ENCODE results near the gene UNCX. TPM values are rescaled to one million over a fixed set of nuclear protein-coding genes. Genes with fewer than 3 reads are reported as not detected.

Gene UNCX
- total RNA-seq, 4 donors from 2014 or later: not detected

DNA sequence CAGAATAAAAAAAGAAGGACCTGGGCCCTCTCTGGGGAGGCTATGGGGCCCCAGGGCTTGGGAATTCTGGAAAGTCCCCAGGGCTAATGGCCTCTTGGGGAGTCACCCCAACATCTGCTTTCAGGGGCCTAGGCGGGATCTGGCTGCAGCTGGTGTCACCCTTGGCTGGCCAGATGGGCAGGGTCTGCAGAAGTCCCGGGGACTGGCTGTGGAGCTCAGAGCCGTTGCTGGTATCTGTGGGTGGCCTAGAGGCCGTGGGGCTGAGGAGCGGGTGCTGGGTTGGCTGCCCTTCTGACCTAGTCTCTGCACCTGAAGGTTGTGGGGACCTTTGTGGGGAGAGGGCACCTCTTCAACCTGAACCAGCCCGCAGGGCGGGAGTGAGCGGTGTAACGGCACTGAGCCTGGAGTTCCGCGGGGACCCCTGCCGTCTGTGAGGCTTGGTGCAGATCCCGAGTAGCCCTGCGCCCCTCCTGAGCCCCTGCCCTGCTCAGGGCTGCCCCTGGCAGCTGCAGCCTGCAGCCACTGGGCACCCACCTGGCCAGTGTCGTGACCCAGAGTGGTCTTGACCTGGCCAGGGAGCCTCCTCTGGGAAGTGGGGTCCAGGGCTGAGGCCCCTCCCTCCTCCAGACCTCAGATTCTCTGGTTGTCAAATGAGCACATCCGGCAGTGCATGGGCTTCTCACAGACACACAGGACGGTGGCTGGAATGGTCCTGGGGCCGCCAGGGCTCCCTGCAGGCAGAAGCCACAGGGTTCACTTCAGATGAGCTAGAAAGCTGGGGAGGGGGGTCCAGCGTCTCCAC is 51.5 kb downstream of the UNCX start:
- H3K36me3 ChIP-seq: no peaks in the 10 kb centered on the region
- no peaks in the 10 kb centered on the region for H3K4me1 ChIP-seq
- TF ChIP-seq POLR2AphosphoS5 (IDR thresholded peaks at IDR 0.05) (no peak), EP300 (IDR thresholded peaks at IDR 0.05) (no peak), POLR2A (IDR thresholded peaks at IDR 0.05; ENCODE audit: low read depth) (no peak)
- 70% methylated on average over 15 of the region's 19 CpGs for WGBS
- intact Hi-C loops (cut with DNase I): no loop called here
- no peaks in the 10 kb centered on the region for H3K9me3 ChIP-seq
- no peak for DNase-seq (ENCODE audit: extremely low spot score)
- no peak overlapping the region for H3K4me3 ChIP-seq
- peaks cover 0 to 75% (median 8%) of the 10 kb centered on the region in 4 donors for H3K27me3 ChIP-seq
- no peak overlapping the region for H3K27ac ChIP-seq (replicated peaks in 1 of 4)

DNA sequence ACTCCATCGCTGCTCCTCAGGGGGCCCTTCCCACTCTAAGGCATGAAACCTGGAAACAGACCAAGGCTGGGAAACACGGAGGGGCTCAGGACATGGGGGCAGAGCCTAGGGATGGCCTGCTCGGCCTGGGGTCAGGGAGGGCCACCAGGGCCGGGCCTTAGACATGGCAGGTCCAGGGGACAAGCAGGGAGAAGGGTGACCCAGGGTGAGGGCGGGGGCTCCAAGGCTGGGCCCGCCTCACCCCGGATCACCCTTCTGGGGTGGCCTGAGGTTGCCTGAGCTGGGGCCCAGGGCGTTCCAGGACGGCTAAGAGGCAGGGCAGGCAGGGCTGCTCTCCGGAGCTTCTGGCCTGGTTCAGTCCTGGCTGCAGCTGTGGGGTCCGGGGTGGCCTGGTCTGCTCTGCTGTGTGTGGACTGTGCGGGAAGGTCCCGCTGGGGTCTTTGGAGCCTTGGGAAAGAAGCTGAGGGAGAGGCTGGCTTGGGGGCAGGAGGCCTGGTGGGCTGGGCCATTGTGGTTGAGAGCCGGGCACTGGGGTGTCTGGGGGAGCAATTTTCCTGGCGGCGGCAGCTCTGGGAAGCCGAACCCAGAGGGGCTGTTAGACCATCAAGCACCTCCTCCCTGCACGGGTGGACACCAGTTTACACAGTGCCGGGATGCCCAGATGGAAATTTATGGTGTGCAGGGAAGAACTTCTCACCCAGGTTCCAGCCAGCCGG is 52.2 kb downstream of the UNCX start:
- H3K27me3 ChIP-seq: peaks cover 0 to 76% (median 8%) of the 10 kb centered on the region in 4 donors
- no peak for DNase-seq (ENCODE audit: extremely low spot score)
- H3K36me3 ChIP-seq: no peaks in the 10 kb centered on the region
- no peak overlapping the region for H3K4me3 ChIP-seq
- H3K9me3 ChIP-seq: no peaks in the 10 kb centered on the region
- H3K27ac ChIP-seq (replicated peaks in 1 of 4): no peak overlapping the region
- 75% methylated on average over 19 of the region's 20 CpGs for WGBS
- TF ChIP-seq POLR2AphosphoS5 (IDR thresholded peaks at IDR 0.05) (no peak), POLR2A (IDR thresholded peaks at IDR 0.05; ENCODE audit: low read depth) (no peak), EP300 (IDR thresholded peaks at IDR 0.05) (no peak)
- TF ChIP-seq, protein P1, sequence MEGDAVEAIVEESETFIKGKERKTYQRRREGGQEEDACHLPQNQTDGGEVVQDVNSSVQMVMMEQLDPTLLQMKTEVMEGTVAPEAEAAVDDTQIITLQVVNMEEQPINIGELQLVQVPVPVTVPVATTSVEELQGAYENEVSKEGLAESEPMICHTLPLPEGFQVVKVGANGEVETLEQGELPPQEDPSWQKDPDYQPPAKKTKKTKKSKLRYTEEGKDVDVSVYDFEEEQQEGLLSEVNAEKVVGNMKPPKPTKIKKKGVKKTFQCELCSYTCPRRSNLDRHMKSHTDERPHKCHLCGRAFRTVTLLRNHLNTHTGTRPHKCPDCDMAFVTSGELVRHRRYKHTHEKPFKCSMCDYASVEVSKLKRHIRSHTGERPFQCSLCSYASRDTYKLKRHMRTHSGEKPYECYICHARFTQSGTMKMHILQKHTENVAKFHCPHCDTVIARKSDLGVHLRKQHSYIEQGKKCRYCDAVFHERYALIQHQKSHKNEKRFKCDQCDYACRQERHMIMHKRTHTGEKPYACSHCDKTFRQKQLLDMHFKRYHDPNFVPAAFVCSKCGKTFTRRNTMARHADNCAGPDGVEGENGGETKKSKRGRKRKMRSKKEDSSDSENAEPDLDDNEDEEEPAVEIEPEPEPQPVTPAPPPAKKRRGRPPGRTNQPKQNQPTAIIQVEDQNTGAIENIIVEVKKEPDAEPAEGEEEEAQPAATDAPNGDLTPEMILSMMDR (IDR thresholded peaks at IDR 0.05): no peak
- intact Hi-C loops (cut with DNase I): no loop called here
- H3K4me1 ChIP-seq: peaks cover 0 to 6% (median 3%) of the 10 kb centered on the region in 4 donors

- Histone ChIP-seq H3K27me3 (peaks cover 0 to 84% (median 9%) of the 10 kb centered on the region in 4 donors), H3K36me3 (no peaks in the 10 kb centered on the region), H3K9me3 (no peaks in the 10 kb centered on the region), H3K4me1 (peaks cover 4 to 15% (median 12%) of the 10 kb centered on the region in 4 donors), H3K27ac (replicated peaks in 1 of 4) (no peak overlapping the region), H3K4me3 (no peak overlapping the region)
- 86% methylated on average over 26 of the region's 39 CpGs for WGBS
- no peak for DNase-seq (ENCODE audit: extremely low spot score)
- TF ChIP-seq POLR2AphosphoS5 (IDR thresholded peaks at IDR 0.05): no peak
- TF ChIP-seq, protein P1 (IDR thresholded peaks at IDR 0.05): no peak
- TF ChIP-seq POLR2A (IDR thresholded peaks at IDR 0.05; ENCODE audit: low read depth): no peak
- TF ChIP-seq EP300 (IDR thresholded peaks at IDR 0.05): no peak
- intact Hi-C loops (cut with DNase I): no loop called here
Observed at GRCh38 chr7:1285556-1286301, 53.1 kb downstream of the UNCX start.

Other genes with a start within 250 kb of the UNCX start
- gene CYP2W1, start 249.7 kb upstream of the UNCX start, total RNA-seq: under 1 TPM in 2 of 4 donors, not detected in 2; 0.23 to 0.66 TPM
- gene GPR146, start 188.3 kb upstream of the UNCX start, total RNA-seq: 10 to 100 TPM; 12.5 to 30.8 (median 25.5) TPM
- 10 to 100 TPM in 2 of 4 donors, 1 to 10 TPM in 2; 4.6 to 19.9 (median 11.0) TPM for gene GPER1, start 144.8 kb upstream of the UNCX start, total RNA-seq
- gene ZFAND2A, start 72.7 kb upstream of the UNCX start, total RNA-seq: 10 to 100 TPM; 24.3 to 27.5 (median 25.5) TPM
- gene MICALL2, start 226.6 kb downstream of the UNCX start, total RNA-seq: 10 to 100 TPM in 3 of 4 donors, 1 to 10 TPM in 1; 9.1 to 18.3 (median 14.6) TPM